ENCODE measurements around the gene TEAD1.

TEAD1 gene

GRCh38 chr11:12772324-12772723 is 98.1 kb downstream of the TEAD1 start:
- H3K79me1 ChIP-seq (ENCODE audit: low read depth, low read length): peaks cover 9% of the 10 kb centered on the region
- no peak overlapping the region for H3K4ac ChIP-seq (ENCODE audit: low read length)
- no peak overlapping the region for H4K91ac ChIP-seq (ENCODE audit: low read depth, low read length, poor library complexity)
- H3K14ac ChIP-seq (ENCODE audit: low read length): no peak overlapping the region
- H2AK5ac ChIP-seq (ENCODE audit: low read depth, low read length): no peak overlapping the region
- peaks cover 0 to 11% of the 10 kb centered on the region in 2 donors for H3K4me1 ChIP-seq (ENCODE audit: control insufficient read depth in 2 of 2, insufficient read depth in 1 of 2, low read depth in 1 of 2, low read length in 2 of 2)
- H3K27ac ChIP-seq (replicated peaks; ENCODE audit: low read length): no peak overlapping the region
- no peaks in the 10 kb centered on the region for H3K9me3 ChIP-seq (replicated peaks in 1 of 2; ENCODE audit: control insufficient read depth in 2 of 2, insufficient read depth in 1 of 2, low read depth in 1 of 2, low read length in 2 of 2)
- no peak overlapping the region for H2BK12ac ChIP-seq (ENCODE audit: low read length)
- H3K18ac ChIP-seq (ENCODE audit: low read length): no peak overlapping the region
- no peaks in the 10 kb centered on the region for H3K27me3 ChIP-seq (ENCODE audit: control insufficient read depth in 3 of 3, insufficient read depth in 3 of 3, low read depth in 1 of 3, low read length in 3 of 3)
- H3K23ac ChIP-seq (ENCODE audit: low read depth, low read length, poor library complexity): no peak overlapping the region
- no peak for DNase-seq (ENCODE audit: low spot score)
- no peak overlapping the region for H2BK120ac ChIP-seq (ENCODE audit: low read depth, low read length)
- H2BK5ac ChIP-seq (ENCODE audit: low read length): no peak overlapping the region
- WGBS, 2 donors (ENCODE audit: extremely low coverage in 2 of 2, insufficient read length in 2 of 2, insufficient replicate concordance in 1 of 2): no CpG with 5 or more reads among the region's 1 CpG
- no peak overlapping the region for H3K4me2 ChIP-seq (ENCODE audit: insufficient read depth, low read length, poor library complexity, severe bottlenecking)
- H2BK15ac ChIP-seq (ENCODE audit: low read length): no peak overlapping the region
- no peak overlapping the region for H3K4me3 ChIP-seq (ENCODE audit: low read length in 2 of 2)
- no peak overlapping the region for H4K8ac ChIP-seq (ENCODE audit: low read depth, low read length)
- no peak overlapping the region for H2AFZ ChIP-seq (ENCODE audit: low read length)
- peaks cover 11 to 62% of the 10 kb centered on the region in 2 donors for H3K36me3 ChIP-seq (replicated peaks in 1 of 2; ENCODE audit: control insufficient read depth in 2 of 2, insufficient read depth in 2 of 2, low read length in 2 of 2)
- H3K9ac ChIP-seq (ENCODE audit: low read depth, low read length, poor library complexity): no peak overlapping the region

- Histone ChIP-seq H3K4me2 (ENCODE audit: insufficient read depth, low read length, poor library complexity, severe bottlenecking) (no peak overlapping the region), H4K91ac (ENCODE audit: low read depth, low read length, poor library complexity) (no peak overlapping the region), H3K79me1 (ENCODE audit: low read depth, low read length) (peaks cover 9% of the 10 kb centered on the region), H3K4ac (ENCODE audit: low read length) (no peak overlapping the region), H3K9ac (ENCODE audit: low read depth, low read length, poor library complexity) (no peak overlapping the region), H3K18ac (ENCODE audit: low read length) (no peak overlapping the region), H2BK12ac (ENCODE audit: low read length) (no peak overlapping the region), H3K9me3 (replicated peaks in 1 of 2; ENCODE audit: control insufficient read depth in 2 of 2, insufficient read depth in 1 of 2, low read depth in 1 of 2, low read length in 2 of 2) (no peaks in the 10 kb centered on the region), H3K23ac (ENCODE audit: low read depth, low read length, poor library complexity) (no peak overlapping the region), H3K4me3 (ENCODE audit: low read length in 2 of 2) (no peak overlapping the region), H2BK120ac (ENCODE audit: low read depth, low read length) (no peak overlapping the region), H2BK15ac (ENCODE audit: low read length) (no peak overlapping the region), H2BK5ac (ENCODE audit: low read length) (no peak overlapping the region), H3K27me3 (ENCODE audit: control insufficient read depth in 3 of 3, insufficient read depth in 3 of 3, low read depth in 1 of 3, low read length in 3 of 3) (no peaks in the 10 kb centered on the region), H3K27ac (replicated peaks; ENCODE audit: low read length) (no peak overlapping the region), H2AK5ac (ENCODE audit: low read depth, low read length) (no peak overlapping the region), H4K8ac (ENCODE audit: low read depth, low read length) (no peak overlapping the region), H3K36me3 (replicated peaks in 1 of 2; ENCODE audit: control insufficient read depth in 2 of 2, insufficient read depth in 2 of 2, low read length in 2 of 2) (peaks cover 6 to 51% of the 10 kb centered on the region in 2 donors), H3K4me1 (ENCODE audit: control insufficient read depth in 2 of 2, insufficient read depth in 1 of 2, low read depth in 1 of 2, low read length in 2 of 2) (peaks cover 0 to 8% of the 10 kb centered on the region in 2 donors), H2AFZ (ENCODE audit: low read length) (no peak overlapping the region), H3K14ac (ENCODE audit: low read length) (no peak overlapping the region)
- no CpG with 5 or more reads among the region's 2 CpGs for WGBS, 2 donors (ENCODE audit: extremely low coverage in 2 of 2, insufficient read length in 2 of 2, insufficient replicate concordance in 1 of 2)
- no peak for DNase-seq (ENCODE audit: low spot score)
Measured at GRCh38 chr11:12773591-12773990, 99.4 kb downstream of the TEAD1 start.

- H2BK12ac ChIP-seq (ENCODE audit: low read length): no peak overlapping the region
- H3K14ac ChIP-seq (ENCODE audit: low read length): no peak overlapping the region
- no CpG with 5 or more reads among the region's 10 CpGs for WGBS, 2 donors (ENCODE audit: extremely low coverage in 2 of 2, insufficient read length in 2 of 2, insufficient replicate concordance in 1 of 2)
- no peak overlapping the region for H3K4me2 ChIP-seq (ENCODE audit: insufficient read depth, low read length, poor library complexity, severe bottlenecking)
- peaks cover 0 to 12% of the 10 kb centered on the region in 2 donors for H3K9me3 ChIP-seq (replicated peaks in 1 of 2; ENCODE audit: control insufficient read depth in 2 of 2, insufficient read depth in 1 of 2, low read depth in 1 of 2, low read length in 2 of 2)
- no peak overlapping the region for H4K91ac ChIP-seq (ENCODE audit: low read depth, low read length, poor library complexity)
- no peak for DNase-seq (ENCODE audit: low spot score)
- H3K27ac ChIP-seq (replicated peaks; ENCODE audit: low read length): no peak overlapping the region
- no peak overlapping the region for H3K4ac ChIP-seq (ENCODE audit: low read length)
- no peak overlapping the region for H2BK5ac ChIP-seq (ENCODE audit: low read length)
- H3K4me3 ChIP-seq (ENCODE audit: low read length in 2 of 2): no peak overlapping the region
- peaks cover 0 to 2% of the 10 kb centered on the region in 2 donors for H3K4me1 ChIP-seq (ENCODE audit: control insufficient read depth in 2 of 2, insufficient read depth in 1 of 2, low read depth in 1 of 2, low read length in 2 of 2)
- no peak overlapping the region for H3K18ac ChIP-seq (ENCODE audit: low read length)
- H2BK15ac ChIP-seq (ENCODE audit: low read length): no peak overlapping the region
- H3K27me3 ChIP-seq (ENCODE audit: control insufficient read depth in 3 of 3, insufficient read depth in 3 of 3, low read depth in 1 of 3, low read length in 3 of 3): no peaks in the 10 kb centered on the region
- H3K9ac ChIP-seq (ENCODE audit: low read depth, low read length, poor library complexity): peak overlapping the region; percentile 73
- H3K23ac ChIP-seq (ENCODE audit: low read depth, low read length, poor library complexity): no peak overlapping the region
- no peak overlapping the region for H2AK5ac ChIP-seq (ENCODE audit: low read depth, low read length)
- H2BK120ac ChIP-seq (ENCODE audit: low read depth, low read length): no peak overlapping the region
- H4K8ac ChIP-seq (ENCODE audit: low read depth, low read length): no peak overlapping the region
- peaks cover 8% of the 10 kb centered on the region for H3K79me1 ChIP-seq (ENCODE audit: low read depth, low read length)
- peaks cover 4 to 52% of the 10 kb centered on the region in 2 donors for H3K36me3 ChIP-seq (replicated peaks in 1 of 2; ENCODE audit: control insufficient read depth in 2 of 2, insufficient read depth in 2 of 2, low read length in 2 of 2)
- no peak overlapping the region for H2AFZ ChIP-seq (ENCODE audit: low read length)
Measured at GRCh38 chr11:12775955-12776354, 101.7 kb downstream of the TEAD1 start.

GRCh38 chr11:12777208-12777874 is 103.1 kb downstream of the TEAD1 start:
- Histone ChIP-seq H3K79me1 (ENCODE audit: low read depth, low read length) (peaks cover 6% of the 10 kb centered on the region), H2BK120ac (ENCODE audit: low read depth, low read length) (no peak overlapping the region), H3K4me2 (ENCODE audit: insufficient read depth, low read length, poor library complexity, severe bottlenecking) (no peak overlapping the region), H3K4me3 (ENCODE audit: low read length in 2 of 2) (no peak overlapping the region), H3K18ac (ENCODE audit: low read length) (no peak overlapping the region), H2AFZ (ENCODE audit: low read length) (no peak overlapping the region), H3K9me3 (replicated peaks in 1 of 2; ENCODE audit: control insufficient read depth in 2 of 2, insufficient read depth in 1 of 2, low read depth in 1 of 2, low read length in 2 of 2) (peaks cover 0 to 12% of the 10 kb centered on the region in 2 donors), H2BK15ac (ENCODE audit: low read length) (no peak overlapping the region), H3K14ac (ENCODE audit: low read length) (no peak overlapping the region), H2BK12ac (ENCODE audit: low read length) (no peak overlapping the region), H2AK5ac (ENCODE audit: low read depth, low read length) (no peak overlapping the region), H3K4ac (ENCODE audit: low read length) (no peak overlapping the region), H3K27ac (replicated peaks; ENCODE audit: low read length) (no peak overlapping the region), H4K8ac (ENCODE audit: low read depth, low read length) (no peak overlapping the region), H3K23ac (ENCODE audit: low read depth, low read length, poor library complexity) (no peak overlapping the region), H4K91ac (ENCODE audit: low read depth, low read length, poor library complexity) (no peak overlapping the region), H3K4me1 (ENCODE audit: control insufficient read depth in 2 of 2, insufficient read depth in 1 of 2, low read depth in 1 of 2, low read length in 2 of 2) (peaks cover 0 to 2% of the 10 kb centered on the region in 2 donors), H2BK5ac (ENCODE audit: low read length) (no peak overlapping the region), H3K36me3 (replicated peaks in 1 of 2; ENCODE audit: control insufficient read depth in 2 of 2, insufficient read depth in 2 of 2, low read length in 2 of 2) (peaks cover 2 to 49% of the 10 kb centered on the region in 2 donors), H3K27me3 (ENCODE audit: control insufficient read depth in 3 of 3, insufficient read depth in 3 of 3, low read depth in 1 of 3, low read length in 3 of 3) (no peaks in the 10 kb centered on the region), H3K9ac (ENCODE audit: low read depth, low read length, poor library complexity) (no peak overlapping the region)
- no CpG with 5 or more reads among the region's 5 CpGs for WGBS, 2 donors (ENCODE audit: extremely low coverage in 2 of 2, insufficient read length in 2 of 2, insufficient replicate concordance in 1 of 2)
- DNase-seq (ENCODE audit: low spot score): no peak

Measured in neuronal stem cell (in vitro differentiated cells).